HFF-Myc (cell line): ENCODE data around the gene CPTP.

Experiments used
- DNase-seq: peaks from one replicate; pipeline ENCODE4 v3.0.0-alpha.2; 2011; ENCODE audit warnings: low read depth; ENCODE audit errors: extremely low read depth
- H3K4me3 ChIP-seq: replicated peaks from 2 replicates; pipeline ENCODE4 v1.5.1; 2011; ENCODE audit warnings: low read depth, mild to moderate bottlenecking, control low read depth, low read length
- TF ChIP-seq, protein P1 (sequence below): IDR thresholded peaks from 2 replicates; pipeline ENCODE4 v1.5.1; 2012; ENCODE audit warnings: mild to moderate bottlenecking, low read depth, low read length, control low read depth; ENCODE audit errors: missing control alignments

The CPTP gene

DNA sequence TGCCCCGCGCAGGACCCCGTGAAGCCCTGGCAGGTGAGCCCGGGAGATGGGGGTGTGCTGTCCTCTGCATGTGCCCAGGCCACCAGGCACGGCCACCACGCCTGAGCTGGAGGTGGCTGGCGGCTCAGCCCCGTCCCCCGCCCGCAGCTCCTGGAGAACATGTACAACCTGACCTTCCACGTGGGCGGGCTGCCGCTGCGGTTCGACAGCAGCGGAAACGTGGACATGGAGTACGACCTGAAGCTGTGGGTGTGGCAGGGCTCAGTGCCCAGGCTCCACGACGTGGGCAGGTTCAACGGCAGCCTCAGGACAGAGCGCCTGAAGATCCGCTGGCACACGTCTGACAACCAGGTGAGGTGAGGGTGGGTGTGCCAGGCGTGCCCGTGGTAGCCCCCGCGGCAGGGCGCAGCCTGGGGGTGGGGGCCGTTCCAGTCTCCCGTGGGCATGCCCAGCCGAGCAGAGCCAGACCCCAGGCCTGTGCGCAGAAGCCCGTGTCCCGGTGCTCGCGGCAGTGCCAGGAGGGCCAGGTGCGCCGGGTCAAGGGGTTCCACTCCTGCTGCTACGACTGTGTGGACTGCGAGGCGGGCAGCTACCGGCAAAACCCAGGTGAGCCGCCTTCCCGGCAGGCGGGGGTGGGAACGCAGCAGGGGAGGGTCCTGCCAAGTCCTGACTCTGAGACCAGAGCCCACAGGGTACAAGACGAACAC is 8.3 kb downstream of the CPTP start:
- no peak for DNase-seq
- no peak overlapping the region for H3K4me3 ChIP-seq
- TF ChIP-seq, protein P1, sequence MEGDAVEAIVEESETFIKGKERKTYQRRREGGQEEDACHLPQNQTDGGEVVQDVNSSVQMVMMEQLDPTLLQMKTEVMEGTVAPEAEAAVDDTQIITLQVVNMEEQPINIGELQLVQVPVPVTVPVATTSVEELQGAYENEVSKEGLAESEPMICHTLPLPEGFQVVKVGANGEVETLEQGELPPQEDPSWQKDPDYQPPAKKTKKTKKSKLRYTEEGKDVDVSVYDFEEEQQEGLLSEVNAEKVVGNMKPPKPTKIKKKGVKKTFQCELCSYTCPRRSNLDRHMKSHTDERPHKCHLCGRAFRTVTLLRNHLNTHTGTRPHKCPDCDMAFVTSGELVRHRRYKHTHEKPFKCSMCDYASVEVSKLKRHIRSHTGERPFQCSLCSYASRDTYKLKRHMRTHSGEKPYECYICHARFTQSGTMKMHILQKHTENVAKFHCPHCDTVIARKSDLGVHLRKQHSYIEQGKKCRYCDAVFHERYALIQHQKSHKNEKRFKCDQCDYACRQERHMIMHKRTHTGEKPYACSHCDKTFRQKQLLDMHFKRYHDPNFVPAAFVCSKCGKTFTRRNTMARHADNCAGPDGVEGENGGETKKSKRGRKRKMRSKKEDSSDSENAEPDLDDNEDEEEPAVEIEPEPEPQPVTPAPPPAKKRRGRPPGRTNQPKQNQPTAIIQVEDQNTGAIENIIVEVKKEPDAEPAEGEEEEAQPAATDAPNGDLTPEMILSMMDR = no peak

DNA sequence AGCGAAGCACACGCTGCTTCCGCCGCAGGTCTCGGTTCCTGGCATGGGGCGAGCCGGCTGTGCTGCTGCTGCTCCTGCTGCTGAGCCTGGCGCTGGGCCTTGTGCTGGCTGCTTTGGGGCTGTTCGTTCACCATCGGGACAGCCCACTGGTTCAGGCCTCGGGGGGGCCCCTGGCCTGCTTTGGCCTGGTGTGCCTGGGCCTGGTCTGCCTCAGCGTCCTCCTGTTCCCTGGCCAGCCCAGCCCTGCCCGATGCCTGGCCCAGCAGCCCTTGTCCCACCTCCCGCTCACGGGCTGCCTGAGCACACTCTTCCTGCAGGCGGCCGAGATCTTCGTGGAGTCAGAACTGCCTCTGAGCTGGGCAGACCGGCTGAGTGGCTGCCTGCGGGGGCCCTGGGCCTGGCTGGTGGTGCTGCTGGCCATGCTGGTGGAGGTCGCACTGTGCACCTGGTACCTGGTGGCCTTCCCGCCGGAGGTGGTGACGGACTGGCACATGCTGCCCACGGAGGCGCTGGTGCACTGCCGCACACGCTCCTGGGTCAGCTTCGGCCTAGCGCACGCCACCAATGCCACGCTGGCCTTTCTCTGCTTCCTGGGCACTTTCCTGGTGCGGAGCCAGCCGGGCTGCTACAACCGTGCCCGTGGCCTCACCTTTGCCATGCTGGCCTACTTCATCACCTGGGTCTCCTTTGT is 9.1 kb downstream of the CPTP start:
- no peak for DNase-seq
- TF ChIP-seq, protein P1 = no peak
- H3K4me3 ChIP-seq = no peak overlapping the region

DNA sequence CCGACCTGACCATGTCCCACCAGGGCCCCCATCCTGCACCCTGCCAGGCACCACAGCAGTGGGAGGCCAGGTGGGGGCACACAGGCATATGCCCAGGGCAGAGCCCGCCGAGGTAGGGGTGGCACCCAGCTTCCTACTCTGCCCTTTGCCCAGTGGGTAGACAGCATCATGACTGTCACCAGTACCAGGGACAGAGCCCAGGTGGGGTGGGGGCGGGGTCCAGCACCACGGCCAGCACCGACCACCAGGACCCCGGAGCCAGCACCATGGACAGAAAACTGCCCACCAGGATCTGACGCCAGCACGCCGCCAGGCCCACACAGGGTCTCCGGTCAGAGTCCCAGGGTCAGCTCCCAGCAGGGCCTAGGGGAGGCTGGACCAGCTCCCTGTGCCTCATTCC is 10.2 kb downstream of the CPTP start:
- TF ChIP-seq, protein P1 = no peak
- DNase-seq = no peak
- no peak overlapping the region for H3K4me3 ChIP-seq

DNA sequence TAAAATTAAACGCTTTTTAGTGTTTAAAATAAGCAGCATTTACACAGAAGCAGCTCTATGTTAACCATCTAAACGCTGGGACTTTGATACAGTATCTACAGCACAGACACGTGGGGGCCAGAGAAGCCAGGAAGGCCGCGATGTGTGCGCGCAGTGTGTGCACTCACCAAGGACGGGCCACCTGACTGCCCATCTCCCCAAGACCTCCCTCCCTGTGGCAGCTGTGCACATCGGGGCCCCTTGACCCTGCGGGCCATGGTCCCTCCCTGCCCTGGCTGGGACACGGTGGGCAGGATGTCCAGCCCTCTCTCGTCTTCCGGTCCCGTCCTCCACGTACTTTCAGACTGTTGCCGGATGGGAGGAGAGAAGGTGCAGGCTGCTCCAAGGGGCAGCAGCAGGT is 10.7 kb downstream of the CPTP start:
- TF ChIP-seq, protein P1 = no peak
- DNase-seq = no peak
- no peak overlapping the region for H3K4me3 ChIP-seq

GRCh38 chr1:1335792-1336248 is 11.2 kb downstream of the CPTP start:
- no peak overlapping the region for H3K4me3 ChIP-seq
- TF ChIP-seq, protein P1 = no peak
- DNase-seq = no peak

DNA sequence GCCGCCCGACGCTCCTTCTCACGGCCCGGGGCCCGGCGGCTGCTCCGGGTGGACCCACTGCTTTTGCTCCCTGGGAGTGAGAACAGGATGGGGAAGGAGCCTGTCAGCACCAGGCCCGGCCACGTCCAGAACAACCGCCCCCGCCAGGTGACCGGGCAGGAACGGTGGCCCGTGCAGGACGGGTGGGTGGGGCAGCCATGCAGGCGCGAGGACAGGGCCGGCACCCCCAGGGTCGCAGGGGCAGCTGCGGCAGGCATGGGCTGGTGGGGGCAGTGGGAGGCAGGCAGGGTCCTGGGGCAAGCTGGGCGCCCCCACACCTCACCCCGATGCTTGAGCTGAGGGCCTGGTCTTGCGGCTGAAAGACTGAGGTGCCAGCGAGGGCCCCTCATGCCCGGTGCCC is 11.8 kb downstream of the CPTP start:
- no peak overlapping the region for H3K4me3 ChIP-seq
- DNase-seq = no peak
- TF ChIP-seq, protein P1 = no peak
